A673 (cell line): Measurements from ENCODE around the gene ANKRD34A. TPM values are rescaled to one million over a fixed set of nuclear protein-coding genes. Genes with fewer than 3 reads are reported as not detected.

Source experiments
- BruUV-seq: library from RNA; stranded (reverse); fragments of 400-500 nt; replicated peaks from 2 replicates; lab custom pipeline; 2021; lab: Mats Ljungman, UMichigan
- CTCF ChIA-PET: fragments of 300-600 bp; sonication (Branson Sonifier 250); formaldehyde crosslinking; loops from one replicate; lab custom pipeline; 2022; ENCODE audit warnings: antibody characterized with exemption; lab: Charles Lee
- POLR2A ChIA-PET: fragments of 300-600 bp; sonication (Branson Sonifier 250); formaldehyde crosslinking; loops from one replicate; lab custom pipeline; 2022; ENCODE audit warnings: antibody characterized with exemption; ENCODE audit not compliant: low non-redundant PET; lab: Charles Lee
- DNase-seq: peaks from one replicate; pipeline ENCODE4 v3.0.0-alpha.2; 2015; ENCODE audit warnings: low spot score
- H3K27ac ChIP-seq: fragments of 200-600 bp; sonication (generic); 2 replicates; pipeline ENCODE4 v1.5.1; 2016; ENCODE audit warnings: mixed run types, low read depth, mild to moderate bottlenecking, mixed read lengths, antibody characterized with exemption, low read length; ENCODE audit not compliant: poor library complexity, severe bottlenecking
- H3K27me3 ChIP-seq: fragments of 200-600 bp; sonication (generic); replicated peaks from 2 replicates; pipeline ENCODE4 v1.6.1; 2017; ENCODE audit warnings: mixed run types, low read depth, mild to moderate bottlenecking, mixed read lengths, antibody characterized with exemption, low read length; ENCODE audit not compliant: insufficient read depth, poor library complexity
- H3K36me3 ChIP-seq: fragments of 200-600 bp; sonication (generic); 2 replicates; pipeline ENCODE4 v1.6.1; 2016; ENCODE audit warnings: mixed run types, mild to moderate bottlenecking, mixed read lengths, antibody characterized with exemption, low read length; ENCODE audit not compliant: insufficient read depth, poor library complexity, severe bottlenecking
- H3K4me1 ChIP-seq: fragments of 200-600 bp; sonication (generic); 2 replicates; pipeline ENCODE4 v1.6.1; 2017; ENCODE audit warnings: mixed run types, mild to moderate bottlenecking, mixed read lengths, antibody characterized with exemption, low read length; ENCODE audit not compliant: insufficient read depth, poor library complexity, severe bottlenecking
- H3K4me3 ChIP-seq: fragments of 200-600 bp; sonication (generic); 2 replicates; pipeline ENCODE4 v1.5.1; 2016; ENCODE audit warnings: low read depth, mixed run types, mild to moderate bottlenecking, mixed read lengths, low read length; ENCODE audit not compliant: poor library complexity, severe bottlenecking
- H3K9me3 ChIP-seq: fragments of 200-600 bp; sonication (generic); 2 replicates; pipeline ENCODE4 v1.6.1; 2016; ENCODE audit warnings: mixed run types, low read depth, mild to moderate bottlenecking, mixed read lengths, antibody characterized with exemption, low read length; ENCODE audit not compliant: poor library complexity, severe bottlenecking
- EZH2 ChIP-seq: fragments of 200-600 bp; sonication (generic); IDR thresholded peaks from 2 replicates; pipeline ENCODE4 v1.6.1; 2017; ENCODE audit warnings: borderline replicate concordance, low read depth, mild to moderate bottlenecking, mixed read lengths, antibody characterized with exemption, low read length; ENCODE audit not compliant: poor library complexity, severe bottlenecking
- intact Hi-C: fragments of 100-400 bp; cut with micrococcal nuclease; formaldehyde crosslinking; loops from one replicate; pipeline ENCODE4 v1.10.0; 2022; ENCODE audit not compliant: unreplicated experiment
- total RNA-seq: library from RNA; stranded (reverse); gene quantifications from 2 replicates; pipeline ENCODE4 v1.2.3, GENCODE V29; 2021
- TF ChIP-seq, protein P1 (sequence below): fragments of 300-800, 200-600 bp; sonication (generic); conservative IDR thresholded peaks from 2 replicates; pipeline ENCODE4 v1.5.1; 2017; ENCODE audit warnings: low read depth, mild to moderate bottlenecking, antibody characterized with exemption, low read length, moderate library complexity, mixed read lengths

ANKRD34A gene
- total RNA-seq, 1 experiment from 2014 or later: 1.6 TPM

DNA sequence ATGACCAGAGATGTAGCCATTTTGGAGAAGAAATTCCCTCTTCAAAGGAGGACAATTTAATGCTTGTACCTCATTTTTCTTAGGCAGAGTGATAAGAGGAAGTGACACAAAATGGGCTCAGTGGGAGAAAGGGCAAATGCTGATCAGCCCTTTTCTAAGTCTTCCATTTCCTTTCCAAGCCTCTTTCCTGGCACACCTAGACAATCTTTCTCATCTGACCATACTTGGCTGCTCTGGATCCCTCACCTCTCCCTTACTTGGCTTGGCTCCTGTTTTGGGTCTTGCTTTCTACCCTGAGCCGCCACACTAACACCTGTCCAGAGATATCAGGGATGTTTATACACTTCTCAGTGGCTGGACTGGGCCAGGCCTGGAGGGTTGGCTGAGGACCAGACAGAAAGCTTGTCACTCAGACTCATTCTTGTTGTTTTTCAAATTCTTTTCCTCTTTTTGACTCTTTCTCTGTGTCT lies 18.9 kb upstream of the ANKRD34A start:
- H3K27ac ChIP-seq: peak overlapping the region; percentile 18

DNA sequence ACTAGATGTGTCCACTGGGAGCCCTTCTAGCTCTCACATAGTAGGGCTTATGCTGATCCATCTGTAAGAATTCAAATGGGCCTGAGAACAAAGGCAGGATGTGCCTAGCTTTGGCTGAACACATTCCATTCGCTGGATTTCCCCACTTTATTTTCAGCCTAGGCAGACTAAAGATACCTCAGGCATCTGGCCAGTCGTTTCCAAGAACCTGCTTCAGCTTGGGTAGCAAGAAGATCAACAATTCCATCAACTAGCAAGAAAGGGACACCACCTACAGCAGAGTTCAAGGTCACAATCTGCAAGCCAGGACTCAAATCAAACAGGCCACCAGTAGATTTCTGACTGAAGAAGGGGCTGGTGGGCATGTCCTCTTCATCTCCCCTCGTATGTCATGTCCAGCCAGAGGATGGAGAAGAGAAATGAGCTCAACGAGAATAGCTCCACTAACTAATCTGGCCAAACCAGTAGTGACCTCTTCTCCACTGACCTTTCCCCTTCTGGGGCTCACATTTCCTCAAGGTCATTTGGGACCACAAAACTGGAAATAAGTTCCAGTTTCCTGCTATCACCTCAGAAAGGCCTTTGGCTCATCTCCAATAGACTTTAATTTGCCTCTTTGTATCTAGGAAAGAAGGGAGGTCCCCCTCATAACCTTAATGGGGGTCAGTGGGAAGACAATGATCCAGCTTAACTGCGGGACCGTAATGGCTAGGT lies 17.8 kb upstream of the ANKRD34A start:
- BruUV-seq: no TSS peak
- no peaks in the 10 kb centered on the region for H3K9me3 ChIP-seq
- no peaks in the 10 kb centered on the region for H3K36me3 ChIP-seq
- ChIA-PET POLR2A (no interaction called here), CTCF (interaction anchor here (1.0 kb wide), 1 partner anchor 90 kb away, joined by 3 read pairs; no protein-coding TSS in a partner anchor)
- H3K4me3 ChIP-seq: no peak overlapping the region
- no peak for TF ChIP-seq EZH2
- TF ChIP-seq, protein P1, sequence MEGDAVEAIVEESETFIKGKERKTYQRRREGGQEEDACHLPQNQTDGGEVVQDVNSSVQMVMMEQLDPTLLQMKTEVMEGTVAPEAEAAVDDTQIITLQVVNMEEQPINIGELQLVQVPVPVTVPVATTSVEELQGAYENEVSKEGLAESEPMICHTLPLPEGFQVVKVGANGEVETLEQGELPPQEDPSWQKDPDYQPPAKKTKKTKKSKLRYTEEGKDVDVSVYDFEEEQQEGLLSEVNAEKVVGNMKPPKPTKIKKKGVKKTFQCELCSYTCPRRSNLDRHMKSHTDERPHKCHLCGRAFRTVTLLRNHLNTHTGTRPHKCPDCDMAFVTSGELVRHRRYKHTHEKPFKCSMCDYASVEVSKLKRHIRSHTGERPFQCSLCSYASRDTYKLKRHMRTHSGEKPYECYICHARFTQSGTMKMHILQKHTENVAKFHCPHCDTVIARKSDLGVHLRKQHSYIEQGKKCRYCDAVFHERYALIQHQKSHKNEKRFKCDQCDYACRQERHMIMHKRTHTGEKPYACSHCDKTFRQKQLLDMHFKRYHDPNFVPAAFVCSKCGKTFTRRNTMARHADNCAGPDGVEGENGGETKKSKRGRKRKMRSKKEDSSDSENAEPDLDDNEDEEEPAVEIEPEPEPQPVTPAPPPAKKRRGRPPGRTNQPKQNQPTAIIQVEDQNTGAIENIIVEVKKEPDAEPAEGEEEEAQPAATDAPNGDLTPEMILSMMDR: no peak
- intact Hi-C loops: no loop called here
- H3K27ac ChIP-seq: no peak overlapping the region
- no peak for DNase-seq
- peaks cover 50% of the 10 kb centered on the region for H3K4me1 ChIP-seq
- H3K27me3 ChIP-seq: no peaks in the 10 kb centered on the region

More for the DNA sequence above, 18.9 kb upstream of the ANKRD34A start:
- no peak for DNase-seq
- TF ChIP-seq EZH2: no peak
- TF ChIP-seq, protein P1: no peak
- CTCF ChIA-PET: no interaction called here
- intact Hi-C loops: no loop called here
- BruUV-seq: no TSS peak
- Histone ChIP-seq H3K36me3 (no peaks in the 10 kb centered on the region), H3K4me3 (no peak overlapping the region), H3K9me3 (no peaks in the 10 kb centered on the region), H3K27me3 (no peaks in the 10 kb centered on the region), H3K4me1 (peaks cover 42% of the 10 kb centered on the region)
- POLR2A ChIA-PET: no interaction called here

DNA sequence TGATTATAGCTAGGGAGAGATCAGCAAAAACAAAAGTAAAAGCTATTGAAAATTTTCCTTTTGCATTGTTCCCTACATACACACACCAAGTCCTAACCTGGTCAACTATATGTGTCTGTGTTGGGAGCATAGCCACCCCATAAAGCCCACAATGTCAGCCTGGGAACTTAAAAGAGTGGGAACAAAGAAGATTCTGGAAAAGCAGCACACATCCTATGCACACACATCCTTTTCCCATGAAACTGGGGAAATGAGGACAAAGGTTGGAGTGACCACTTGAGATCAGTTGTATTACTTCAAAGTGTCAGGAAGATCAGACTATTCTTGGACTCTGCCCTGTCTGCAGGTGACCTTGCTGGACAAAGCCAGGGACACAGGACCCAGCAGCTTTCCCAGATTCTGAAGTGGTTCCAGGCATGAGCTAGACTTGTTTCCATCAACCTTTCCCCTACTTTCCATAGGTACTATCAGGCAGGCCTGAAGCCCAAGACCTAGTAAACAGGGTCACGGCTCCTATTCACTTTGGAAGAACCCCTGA lies 16.2 kb upstream of the ANKRD34A start:
- Histone ChIP-seq H3K4me1 (peaks cover 43% of the 10 kb centered on the region), H3K4me3 (no peak overlapping the region), H3K9me3 (no peaks in the 10 kb centered on the region), H3K27me3 (no peaks in the 10 kb centered on the region), H3K27ac (peak overlapping the region; percentile 90), H3K36me3 (no peaks in the 10 kb centered on the region)
- intact Hi-C loops: no loop called here
- ChIA-PET CTCF (interaction anchor here (1.5 to 2.0 kb wide), 2 partner anchors 8 to 26 kb away, joined by 3 to 19 read pairs; no protein-coding TSS in a partner anchor), POLR2A (interaction anchor here (0.9 kb wide), 1 partner anchor 71 kb away, joined by 3 read pairs; no protein-coding TSS in a partner anchor)
- no peak for DNase-seq
- TF ChIP-seq, protein P1: no peak
- TF ChIP-seq EZH2: no peak
- BruUV-seq: no TSS peak
